K562 (cell line): ENCODE measurements around the gene ALPP. TPM values are rescaled to one million over a fixed set of nuclear protein-coding genes. Genes with fewer than 3 reads are reported as not detected.

ENCODE experiments used
- ATAC-seq: fragments of 200-7000 bp; cut with Tn5 transposase; 3 replicates; pipeline ENCODE4 v1.9.1; 2020; ENCODE audit warnings: moderate library complexity
- BruUV-seq: library from RNA; stranded (reverse); fragments of 400-500 nt; replicated peaks from 2 replicates; lab custom pipeline; 2021; lab: Mats Ljungman, UMichigan
- CTCF ChIA-PET: fragments of 300-600 bp; formaldehyde crosslinking; extraction: SDS; loops from one replicate; lab custom pipeline; 2021; ENCODE audit warnings: low intra/inter-chr PET ratio; lab: Yijun Ruan, JAX
- POLR2A ChIA-PET: fragments of 300-600, 350-650 bp; sonication (Branson Sonifier 250); formaldehyde crosslinking; extraction: SDS; loops from one replicate; lab custom pipeline; 2021; ENCODE audit warnings: antibody characterized with exemption, inconsistent platforms; lab: Yijun Ruan, JAX
- DNase-seq, 4 experiments: peaks; one replicate each; pipeline versions ENCODE4 v3.0.0 to v3.0.0-alpha.2; 2011 to 2018; ENCODE audit warnings: low spot score in 3 of 4, mixed read lengths in 3 of 4; ENCODE audit errors: extremely low read depth in 1 of 4
- FAIRE-seq: peaks from 2 replicates; lab custom pipeline; 2011; peaks lifted over from hg19 to GRCh38; lab: Jason Lieb, UNC
- H2AFZ ChIP-seq: 2 replicates; pipeline ENCODE4 v1.6.0; 2011; ENCODE audit warnings: low read depth, low read length, control low read depth, inconsistent platforms
- H3K27ac ChIP-seq: fragments of 200-600 bp; 3 replicates; pipeline ENCODE4 v1.8.0; 2011; ENCODE audit warnings: low read depth, mild to moderate bottlenecking, control low read depth, inconsistent platforms, low read length, moderate library complexity, mixed read lengths; ENCODE audit errors: extremely low read depth
- H3K27me3 ChIP-seq, 2 experiments: fragments of 300-600 bp in 1 of 2; 2 replicates in 1 of 2; 3 replicates in 1 of 2; pipeline versions ENCODE4 v1.6.0 to v1.8.0; 2011; ENCODE audit warnings: inconsistent platforms in 2 of 2, low read length in 2 of 2, mild to moderate bottlenecking in 1 of 2, mixed read lengths in 1 of 2, moderate library complexity in 1 of 2; ENCODE audit not compliant: control insufficient read depth in 2 of 2, insufficient read depth in 2 of 2
- H3K36me3 ChIP-seq: fragments of 300-600 bp; 3 replicates; pipeline ENCODE4 v1.8.0; 2011; ENCODE audit warnings: mild to moderate bottlenecking, low read length, inconsistent platforms; ENCODE audit not compliant: control insufficient read depth, insufficient read depth
- H3K4me1 ChIP-seq, 2 experiments: fragments of 200-600 bp in 1 of 2; replicated peaks in 1 of 2; 2 replicates in 1 of 2; 3 replicates in 1 of 2; pipeline versions ENCODE4 v1.5.1 to v1.8.0; 2011; ENCODE audit warnings: inconsistent platforms in 2 of 2, low read length in 2 of 2, mild to moderate bottlenecking in 1 of 2, mixed read lengths in 1 of 2, moderate library complexity in 1 of 2; ENCODE audit not compliant: control insufficient read depth in 2 of 2, insufficient read depth in 2 of 2
- H3K4me2 ChIP-seq: 2 replicates; pipeline ENCODE4 v1.6.1; 2011; ENCODE audit warnings: low read length, control low read depth, inconsistent platforms, mixed read lengths; ENCODE audit not compliant: insufficient read depth
- H3K4me3 ChIP-seq: fragments of 200-600 bp; sonication (generic), shearing (Covaris generic); 2 replicates; pipeline ENCODE4 v1.5.1; 2016; ENCODE audit warnings: control low read depth, inconsistent platforms
- H3K79me2 ChIP-seq: fragments of 200-600 bp; 3 replicates; pipeline ENCODE4 v1.8.0; 2011; ENCODE audit warnings: low read length, inconsistent platforms; ENCODE audit not compliant: control insufficient read depth, insufficient read depth
- H3K9ac ChIP-seq, 2 experiments: 2 replicates each; pipeline versions ENCODE4 v1.6.0 to v1.6.1; 2011; ENCODE audit warnings: low read depth in 2 of 2, low read length in 2 of 2, control low read depth in 1 of 2, inconsistent platforms in 1 of 2, mild to moderate bottlenecking in 1 of 2, mixed read lengths in 1 of 2; ENCODE audit not compliant: insufficient read depth in 1 of 2
- H3K9me1 ChIP-seq: one replicate; pipeline ENCODE4 v1.6.0; 2011; ENCODE audit warnings: inconsistent platforms, mild to moderate bottlenecking, low read length, moderate library complexity; ENCODE audit not compliant: control insufficient read depth, insufficient read depth
- H3K9me3 ChIP-seq: replicated peaks from 2 replicates; pipeline ENCODE4 v1.5.1; 2011; ENCODE audit warnings: low read depth, low read length, inconsistent platforms; ENCODE audit not compliant: control insufficient read depth, insufficient read depth
- H4K20me1 ChIP-seq: replicated peaks from 2 replicates; pipeline ENCODE4 v1.6.1; 2011; ENCODE audit warnings: low read length, inconsistent platforms, mixed read lengths; ENCODE audit not compliant: control insufficient read depth, insufficient read depth
- CREM ChIP-seq: IDR thresholded peaks from 2 replicates; pipeline ENCODE4 v1.6.1; 2014; ENCODE audit warnings: antibody characterized with exemption, low read depth
- E2F1 ChIP-seq: sonication (generic); formaldehyde crosslinking; IDR thresholded peaks from 2 replicates; pipeline ENCODE4 v1.8.1; 2023; ENCODE audit warnings: mild to moderate bottlenecking, missing genetic modification reagents, moderate library complexity
- MAFG ChIP-seq: fragments of 450-650 bp; conservative IDR thresholded peaks from 2 replicates; pipeline ENCODE4 v1.6.1; 2016; ENCODE audit warnings: missing genetic modification characterization, missing compliant biosample characterization
- POLR3A ChIP-seq: IDR thresholded peaks from 2 replicates; pipeline ENCODE4 v1.6.1; 2011; ENCODE audit warnings: borderline replicate concordance, mild to moderate bottlenecking, moderate library complexity; ENCODE audit not compliant: insufficient read length, insufficient read depth; ENCODE audit errors: extremely low read depth
- RNF2 ChIP-seq: sonication (generic); IDR thresholded peaks from 2 replicates; pipeline ENCODE4 v1.6.1; 2016
- SNRNP70 ChIP-seq: fragments of 200-400 bp; formaldehyde crosslinking; optimal IDR thresholded peaks from 2 replicates; pipeline ENCODE3; 2017; ENCODE audit warnings: low read depth, low read length
- ZNF316 ChIP-seq: fragments of 450-650 bp; IDR thresholded peaks from 2 replicates; pipeline ENCODE4 v1.6.1; 2016
- ZNF407 ChIP-seq: fragments of 450-650 bp; IDR thresholded peaks from 2 replicates; pipeline ENCODE4 v1.6.1; 2016; ENCODE audit warnings: low read depth
- WGBS: fragments of 100-300 bp; shearing (Covaris generic); methylation state at CpG from one replicate; pipeline ENCODE4 v1.1.6; 2016; ENCODE audit warnings: low coverage, mixed read lengths; ENCODE audit not compliant: insufficient coverage; ENCODE audit errors: missing lambda C conversion rate; 5-methylcytosine and 5-hydroxymethylcytosine counted together
- in situ Hi-C: fragments of 300-500 bp; cut with MboI; formaldehyde crosslinking; loops from 4 replicates; pipeline ENCODE4 v1.15.0; 2018; ENCODE audit warnings: inconsistent platforms, mixed read lengths
- intact Hi-C: fragments of 100-400 bp; cut with micrococcal nuclease; formaldehyde crosslinking; loops from 2 replicates; pipeline ENCODE4 v1.14.2; 2022
- polyA plus RNA-seq, 8 experiments: library from polyadenylated mRNA; depleted of rRNA in 4 of 8; stranded (reverse) in 5 of 8; unstranded in 3 of 8; fragments of >200 nt; fragmentation: Nextera tagmentation in 2 of 8; fragmentation: Illumina TruSeq in 1 of 8; extraction: Ambion mirVana in 2 of 8; extraction: Trizol in 1 of 8; gene quantifications; 2 replicates each; pipeline versions ENCODE4 v1.2.1 to v1.2.3, GENCODE V29; 2011 to 2014; ENCODE audit warnings: inconsistent platforms in 1 of 8, missing spikeins in 1 of 8
- total RNA-seq, 7 experiments: library from RNA; depleted of rRNA in 6 of 7; stranded (reverse); fragments of >200 nt in 6 of 7; fragmentation: Illumina TruSeq in 2 of 7; extraction: Trizol in 2 of 7; gene quantifications; 2 replicates each; pipeline versions ENCODE4 v1.2.1 to v1.2.3, GENCODE V29; 2011 to 2021; ENCODE audit warnings: low replicate concordance in 1 of 7
- TF ChIP-seq, protein P1 (sequence below): sonication (generic); formaldehyde crosslinking; IDR thresholded peaks from 2 replicates; pipeline ENCODE4 v1.8.0; 2023; ENCODE audit warnings: mild to moderate bottlenecking, missing genetic modification reagents

ALPP gene
- total and polyA plus RNA-seq, 9 of the 15 experiments (the other 6 are each of a cell fraction or from before 2014, with no cell fraction given) = 0.03 TPM; not detected in 8

GRCh38 chr2:232341061-232341738 is 37.4 kb upstream of the ALPP start:
- H3K9me1 ChIP-seq = no peaks in the 10 kb centered on the region
- BruUV-seq = no TSS peak
- intact Hi-C loops = no loop called here
- H3K4me3 ChIP-seq = no peak overlapping the region
- H3K79me2 ChIP-seq = no peaks in the 10 kb centered on the region
- no peaks in the 10 kb centered on the region for H3K9me3 ChIP-seq
- no peak overlapping the region for H2AFZ ChIP-seq
- H3K4me2 ChIP-seq = no peak overlapping the region
- 40% methylated on average over 13 of the region's 17 CpGs for WGBS
- H3K27me3 ChIP-seq = peaks cover 5 to 9% of the 10 kb centered on the region in 2 experiments; a peak in 4 of 5 replicates
- H4K20me1 ChIP-seq = 0 out of 2 replicates have a peak, but pooled peaks cover 3% of the 10 kb centered on the region
- DNase-seq = no peak
- no peak overlapping the region for H3K27ac ChIP-seq
- no peak for FAIRE-seq
- ATAC-seq = no peak
- H3K36me3 ChIP-seq = no peaks in the 10 kb centered on the region
- H3K4me1 ChIP-seq = no peaks in the 10 kb centered on the region
- CTCF ChIA-PET = no interaction called here
- POLR2A ChIA-PET = interaction anchor here (0.6 to 0.7 kb wide), 3 partner anchors 75 to 104 kb away, joined by 3 to 4 read pairs (median 3); no protein-coding TSS in a partner anchor
- in situ Hi-C loops = no loop called here
- H3K9ac ChIP-seq = no peak overlapping the region
- TF ChIP-seq, protein P1, sequence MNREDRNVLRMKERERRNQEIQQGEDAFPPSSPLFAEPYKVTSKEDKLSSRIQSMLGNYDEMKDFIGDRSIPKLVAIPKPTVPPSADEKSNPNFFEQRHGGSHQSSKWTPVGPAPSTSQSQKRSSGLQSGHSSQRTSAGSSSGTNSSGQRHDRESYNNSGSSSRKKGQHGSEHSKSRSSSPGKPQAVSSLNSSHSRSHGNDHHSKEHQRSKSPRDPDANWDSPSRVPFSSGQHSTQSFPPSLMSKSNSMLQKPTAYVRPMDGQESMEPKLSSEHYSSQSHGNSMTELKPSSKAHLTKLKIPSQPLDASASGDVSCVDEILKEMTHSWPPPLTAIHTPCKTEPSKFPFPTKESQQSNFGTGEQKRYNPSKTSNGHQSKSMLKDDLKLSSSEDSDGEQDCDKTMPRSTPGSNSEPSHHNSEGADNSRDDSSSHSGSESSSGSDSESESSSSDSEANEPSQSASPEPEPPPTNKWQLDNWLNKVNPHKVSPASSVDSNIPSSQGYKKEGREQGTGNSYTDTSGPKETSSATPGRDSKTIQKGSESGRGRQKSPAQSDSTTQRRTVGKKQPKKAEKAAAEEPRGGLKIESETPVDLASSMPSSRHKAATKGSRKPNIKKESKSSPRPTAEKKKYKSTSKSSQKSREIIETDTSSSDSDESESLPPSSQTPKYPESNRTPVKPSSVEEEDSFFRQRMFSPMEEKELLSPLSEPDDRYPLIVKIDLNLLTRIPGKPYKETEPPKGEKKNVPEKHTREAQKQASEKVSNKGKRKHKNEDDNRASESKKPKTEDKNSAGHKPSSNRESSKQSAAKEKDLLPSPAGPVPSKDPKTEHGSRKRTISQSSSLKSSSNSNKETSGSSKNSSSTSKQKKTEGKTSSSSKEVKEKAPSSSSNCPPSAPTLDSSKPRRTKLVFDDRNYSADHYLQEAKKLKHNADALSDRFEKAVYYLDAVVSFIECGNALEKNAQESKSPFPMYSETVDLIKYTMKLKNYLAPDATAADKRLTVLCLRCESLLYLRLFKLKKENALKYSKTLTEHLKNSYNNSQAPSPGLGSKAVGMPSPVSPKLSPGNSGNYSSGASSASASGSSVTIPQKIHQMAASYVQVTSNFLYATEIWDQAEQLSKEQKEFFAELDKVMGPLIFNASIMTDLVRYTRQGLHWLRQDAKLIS (CRISPR knock-in tag) = no peak
- TF ChIP-seq RNF2 (no peak), CREM (no peak), POLR3A (no peak), E2F1 (CRISPR knock-in tag) (no peak), ZNF407 (no peak), SNRNP70 (no peak), ZNF316 (peak; percentile 77), MAFG (tag) (peak; percentile 64)
